ENCODE data around the gene DEFB128.
"Not testable (repeated sequence)": the region's sequence is repeated elsewhere in the genome, so short reads cannot be mapped to it uniquely, and the experiment has no call there.

The DEFB128 gene

GRCh38 chr20:214383-214782 is 24.9 kb upstream of the DEFB128 start:
- Histone ChIP-seq H3K9ac (ENCODE audit: low read length) (no peak overlapping the region), H3K9me3 (ENCODE audit: control insufficient read depth, low read length) (no peaks in the 10 kb centered on the region), H3K4me1 (ENCODE audit: control insufficient read depth, insufficient read depth, low read length) (no peaks in the 10 kb centered on the region), H3K27me3 (replicated peaks; ENCODE audit: control insufficient read depth, insufficient read depth, low read length) (peaks cover 32% of the 10 kb centered on the region), H3K4me3 (ENCODE audit: low read length) (no peak overlapping the region), H3K36me3 (ENCODE audit: control insufficient read depth, insufficient read depth, low read length, severe bottlenecking) (no peaks in the 10 kb centered on the region)
- DNase-seq (ENCODE audit: low read depth), result no peak

- no peaks in the 10 kb centered on the region for H3K9me3 ChIP-seq (ENCODE audit: control insufficient read depth, low read length)
- H3K27me3 ChIP-seq (replicated peaks; ENCODE audit: control insufficient read depth, insufficient read depth, low read length), result peaks cover 20% of the 10 kb centered on the region
- no peaks in the 10 kb centered on the region for H3K36me3 ChIP-seq (ENCODE audit: control insufficient read depth, insufficient read depth, low read length, severe bottlenecking)
Measured at GRCh38 chr20:210809-211502, 21.4 kb upstream of the DEFB128 start.

GRCh38 chr20:208942-209566 is 19.5 kb upstream of the DEFB128 start:
- Histone ChIP-seq H3K27me3 (replicated peaks; ENCODE audit: control insufficient read depth, insufficient read depth, low read length) (peaks cover 38% of the 10 kb centered on the region), H3K9me3 (ENCODE audit: control insufficient read depth, low read length) (no peaks in the 10 kb centered on the region), H3K4me3 (ENCODE audit: low read length) (no peak overlapping the region), H3K36me3 (ENCODE audit: control insufficient read depth, insufficient read depth, low read length, severe bottlenecking) (no peaks in the 10 kb centered on the region), H3K9ac (ENCODE audit: low read length) (no peak overlapping the region), H3K4me1 (ENCODE audit: control insufficient read depth, insufficient read depth, low read length) (no peaks in the 10 kb centered on the region)
- peak; percentile 84 for DNase-seq (ENCODE audit: low read depth)

More at GRCh38 chr20:210809-211502, 21.4 kb upstream of the DEFB128 start:
- H3K9ac ChIP-seq (ENCODE audit: low read length), result no peak overlapping the region
- no peaks in the 10 kb centered on the region for H3K4me1 ChIP-seq (ENCODE audit: control insufficient read depth, insufficient read depth, low read length)
- DNase-seq (ENCODE audit: low read depth), result no peak
- H3K4me3 ChIP-seq (ENCODE audit: low read length), result no peak overlapping the region

GRCh38 chr20:203630-204029 is 14.1 kb upstream of the DEFB128 start:
- not testable (repeated sequence) for H3K36me3 ChIP-seq (ENCODE audit: control insufficient read depth, insufficient read depth, low read length, severe bottlenecking); DNase-seq (ENCODE audit: low read depth); H3K4me3 ChIP-seq (ENCODE audit: low read length); H3K9me3 ChIP-seq (ENCODE audit: control insufficient read depth, low read length); H3K4me1 ChIP-seq (ENCODE audit: control insufficient read depth, insufficient read depth, low read length); H3K9ac ChIP-seq (ENCODE audit: low read length)
- H3K27me3 ChIP-seq (replicated peaks; ENCODE audit: control insufficient read depth, insufficient read depth, low read length), result peaks cover 38% of the 10 kb centered on the region

GRCh38 chr20:199996-200395 is 10.5 kb upstream of the DEFB128 start:
- H3K36me3 ChIP-seq (ENCODE audit: control insufficient read depth, insufficient read depth, low read length, severe bottlenecking), result no peaks in the 10 kb centered on the region
- no peaks in the 10 kb centered on the region for H3K9me3 ChIP-seq (ENCODE audit: control insufficient read depth, low read length)
- H3K27me3 ChIP-seq (replicated peaks; ENCODE audit: control insufficient read depth, insufficient read depth, low read length), result peaks cover 35% of the 10 kb centered on the region
- no peak overlapping the region for H3K4me3 ChIP-seq (ENCODE audit: low read length)
- no peak overlapping the region for H3K9ac ChIP-seq (ENCODE audit: low read length)
- no peak for DNase-seq (ENCODE audit: low read depth)
- H3K4me1 ChIP-seq (ENCODE audit: control insufficient read depth, insufficient read depth, low read length), result no peaks in the 10 kb centered on the region

- Histone ChIP-seq H3K36me3 (ENCODE audit: control insufficient read depth, insufficient read depth, low read length, severe bottlenecking) (no peaks in the 10 kb centered on the region), H3K4me1 (ENCODE audit: control insufficient read depth, insufficient read depth, low read length) (no peaks in the 10 kb centered on the region), H3K9ac (ENCODE audit: low read length) (no peak overlapping the region), H3K9me3 (ENCODE audit: control insufficient read depth, low read length) (no peaks in the 10 kb centered on the region), H3K4me3 (ENCODE audit: low read length) (no peak overlapping the region), H3K27me3 (replicated peaks; ENCODE audit: control insufficient read depth, insufficient read depth, low read length) (peaks cover 26% of the 10 kb centered on the region)
- no peak for DNase-seq (ENCODE audit: low read depth)
Measured at GRCh38 chr20:198225-198624, 8.7 kb upstream of the DEFB128 start.

- H3K4me3 ChIP-seq (ENCODE audit: low read length), result no peak overlapping the region
- H3K27me3 ChIP-seq (replicated peaks; ENCODE audit: control insufficient read depth, insufficient read depth, low read length), result peaks cover 10% of the 10 kb centered on the region
- no peaks in the 10 kb centered on the region for H3K36me3 ChIP-seq (ENCODE audit: control insufficient read depth, insufficient read depth, low read length, severe bottlenecking)
- H3K9me3 ChIP-seq (ENCODE audit: control insufficient read depth, low read length), result peaks cover 13% of the 10 kb centered on the region
- H3K9ac ChIP-seq (ENCODE audit: low read length), result no peak overlapping the region
- DNase-seq (ENCODE audit: low read depth), result no peak
- H3K4me1 ChIP-seq (ENCODE audit: control insufficient read depth, insufficient read depth, low read length), result no peaks in the 10 kb centered on the region
Measured at GRCh38 chr20:187733-188132, 1.8 kb downstream of the DEFB128 start.

- Histone ChIP-seq H3K9me3 (ENCODE audit: control insufficient read depth, low read length) (peaks cover 11% of the 10 kb centered on the region), H3K4me1 (ENCODE audit: control insufficient read depth, insufficient read depth, low read length) (no peaks in the 10 kb centered on the region), H3K4me3 (ENCODE audit: low read length) (no peak overlapping the region), H3K36me3 (ENCODE audit: control insufficient read depth, insufficient read depth, low read length, severe bottlenecking) (no peaks in the 10 kb centered on the region), H3K27me3 (replicated peaks; ENCODE audit: control insufficient read depth, insufficient read depth, low read length) (peaks cover 7% of the 10 kb centered on the region), H3K9ac (ENCODE audit: low read length) (no peak overlapping the region)
- DNase-seq (ENCODE audit: low read depth), result no peak
Measured at GRCh38 chr20:184288-184687, 5.2 kb downstream of the DEFB128 start.

- H3K27me3 ChIP-seq (replicated peaks; ENCODE audit: control insufficient read depth, insufficient read depth, low read length), result peaks cover 10% of the 10 kb centered on the region
- no peaks in the 10 kb centered on the region for H3K36me3 ChIP-seq (ENCODE audit: control insufficient read depth, insufficient read depth, low read length, severe bottlenecking)
- no peaks in the 10 kb centered on the region for H3K4me1 ChIP-seq (ENCODE audit: control insufficient read depth, insufficient read depth, low read length)
- no peaks in the 10 kb centered on the region for H3K9me3 ChIP-seq (ENCODE audit: control insufficient read depth, low read length)
- H3K9ac ChIP-seq (ENCODE audit: low read length), result no peak overlapping the region
- DNase-seq (ENCODE audit: low read depth), result no peak
- no peak overlapping the region for H3K4me3 ChIP-seq (ENCODE audit: low read length)
Measured at GRCh38 chr20:168876-169275, 20.6 kb downstream of the DEFB128 start.

- Histone ChIP-seq H3K27me3 (replicated peaks; ENCODE audit: control insufficient read depth, insufficient read depth, low read length) (peaks cover 5% of the 10 kb centered on the region), H3K9me3 (ENCODE audit: control insufficient read depth, low read length) (no peaks in the 10 kb centered on the region), H3K4me1 (ENCODE audit: control insufficient read depth, insufficient read depth, low read length) (no peaks in the 10 kb centered on the region), H3K36me3 (ENCODE audit: control insufficient read depth, insufficient read depth, low read length, severe bottlenecking) (no peaks in the 10 kb centered on the region), H3K4me3 (ENCODE audit: low read length) (no peak overlapping the region), H3K9ac (ENCODE audit: low read length) (no peak overlapping the region)
- no peak for DNase-seq (ENCODE audit: low read depth)
Measured at GRCh38 chr20:164618-165017, 24.9 kb downstream of the DEFB128 start.

GRCh38 chr20:157154-157553 is 32.4 kb downstream of the DEFB128 start, which contains the start of gene DEFB127:
Gene DEFB127 (plus strand): TSS chr20:157454. CDS start chr20:157545, 91 bp downstream.
- H3K9ac ChIP-seq (ENCODE audit: low read length), result no peak within 1 kb of the TSS
- DNase-seq (ENCODE audit: low read depth), result no peak
- H3K36me3 ChIP-seq (ENCODE audit: control insufficient read depth, insufficient read depth, low read length, severe bottlenecking), result no peaks in the 10 kb centered on the region
- no peaks in the 10 kb centered on the region for H3K9me3 ChIP-seq (ENCODE audit: control insufficient read depth, low read length)
- H3K4me3 ChIP-seq (ENCODE audit: low read length), result no peak within 1 kb of the TSS
- H3K27me3 ChIP-seq (replicated peaks; ENCODE audit: control insufficient read depth, insufficient read depth, low read length), result peaks cover 12% of the 10 kb centered on the region
- H3K4me1 ChIP-seq (ENCODE audit: control insufficient read depth, insufficient read depth, low read length), result no peaks in the 10 kb centered on the region

Measured in adipocyte (in vitro differentiated cells).